Trophoblast cell (in vitro differentiated cells and primary cell): ENCODE results near the gene TLE1.

Experiments used
- DNase-seq, 2 donors: peaks; one replicate each; pipeline ENCODE4 v3.0.0-alpha.2; 2016
- H2AFZ ChIP-seq: 2 replicates; pipeline ENCODE4 v1.6.1; 2013; ENCODE audit warnings: low read length, moderate library complexity, mild to moderate bottlenecking; ENCODE audit not compliant: insufficient read depth, poor library complexity
- H2AK5ac ChIP-seq: 2 replicates; pipeline ENCODE4 v1.6.1; 2013; ENCODE audit warnings: mild to moderate bottlenecking, low read length
- H2BK120ac ChIP-seq: 2 replicates; pipeline ENCODE4 v1.6.1; 2013; ENCODE audit warnings: low read length, mild to moderate bottlenecking, moderate library complexity; ENCODE audit not compliant: insufficient read depth, poor library complexity
- H2BK12ac ChIP-seq: 2 replicates; pipeline ENCODE4 v1.6.1; 2013; ENCODE audit warnings: mild to moderate bottlenecking, low read length, moderate library complexity
- H2BK5ac ChIP-seq: 2 replicates; pipeline ENCODE4 v1.6.1; 2013; ENCODE audit warnings: low read length, low read depth, moderate library complexity, mild to moderate bottlenecking; ENCODE audit not compliant: poor library complexity
- H3K14ac ChIP-seq: 2 replicates; pipeline ENCODE4 v1.6.1; 2013; ENCODE audit warnings: mild to moderate bottlenecking, low read length
- H3K18ac ChIP-seq: 2 replicates; pipeline ENCODE4 v1.6.1; 2013; ENCODE audit warnings: mild to moderate bottlenecking, low read length
- H3K23ac ChIP-seq: 2 replicates; pipeline ENCODE4 v1.6.1; 2013; ENCODE audit warnings: low read length
- H3K27ac ChIP-seq: 2 replicates; pipeline ENCODE4 v1.5.1; 2013; ENCODE audit warnings: low read depth, mild to moderate bottlenecking, inconsistent platforms, low read length, moderate library complexity
- H3K27me3 ChIP-seq: 2 replicates; pipeline ENCODE4 v1.6.1; 2013; ENCODE audit warnings: inconsistent platforms, mild to moderate bottlenecking, low read length, moderate library complexity; ENCODE audit not compliant: insufficient read depth
- H3K36me3 ChIP-seq, 2 experiments: 1 replicate in 1 of 2; 2 replicates in 1 of 2; pipeline ENCODE4 v1.6.1; 2013; ENCODE audit warnings: low read length in 2 of 2, mild to moderate bottlenecking in 2 of 2, moderate library complexity in 1 of 2; ENCODE audit not compliant: insufficient read depth in 2 of 2, control insufficient read depth in 1 of 2
- H3K4ac ChIP-seq: 2 replicates; pipeline ENCODE4 v1.6.1; 2013; ENCODE audit warnings: low read depth, mild to moderate bottlenecking, low read length, moderate library complexity
- H3K4me1 ChIP-seq, 2 experiments: 1 replicate in 1 of 2; 2 replicates in 1 of 2; pipeline ENCODE4 v1.6.1; 2013; ENCODE audit warnings: low read length in 2 of 2, mild to moderate bottlenecking in 2 of 2, moderate library complexity in 1 of 2; ENCODE audit not compliant: insufficient read depth in 2 of 2, control insufficient read depth in 1 of 2
- H3K4me2 ChIP-seq: 2 replicates; pipeline ENCODE4 v1.6.1; 2013; ENCODE audit warnings: inconsistent platforms, mild to moderate bottlenecking, low read length, moderate library complexity
- H3K4me3 ChIP-seq: 2 replicates; pipeline ENCODE4 v1.5.1; 2013; ENCODE audit warnings: mild to moderate bottlenecking, low read depth, low read length, inconsistent platforms
- H3K79me1 ChIP-seq: one replicate; pipeline ENCODE4 v1.6.1; 2013; ENCODE audit warnings: low read length
- H3K79me2 ChIP-seq: 2 replicates; pipeline ENCODE4 v1.6.1; 2013; ENCODE audit warnings: low read length, mild to moderate bottlenecking; ENCODE audit not compliant: control insufficient read depth, insufficient read depth, poor library complexity
- H3K9ac ChIP-seq: 2 replicates; pipeline ENCODE4 v1.6.1; 2013; ENCODE audit warnings: mild to moderate bottlenecking, low read length
- H3K9me3 ChIP-seq: 2 replicates; pipeline ENCODE4 v1.6.1; 2013; ENCODE audit warnings: low read depth, mild to moderate bottlenecking, control low read depth, inconsistent platforms, low read length; ENCODE audit not compliant: insufficient read depth
- H4K12ac ChIP-seq: 2 replicates; pipeline ENCODE4 v1.6.1; 2013; ENCODE audit warnings: low read depth, mild to moderate bottlenecking, low read length, moderate library complexity
- H4K8ac ChIP-seq: 2 replicates; pipeline ENCODE4 v1.6.1; 2013; ENCODE audit warnings: low read depth, mild to moderate bottlenecking, low read length, moderate library complexity
- H4K91ac ChIP-seq: one replicate; pipeline ENCODE4 v1.6.1; 2013; ENCODE audit warnings: low read depth, mild to moderate bottlenecking, low read length, moderate library complexity
- WGBS: extraction: QIAGEN DNeasy Blood & Tissue Kit; methylation state at CpG from one replicate; pipeline ENCODE4 v1.1.7; 2013; ENCODE audit warnings: missing lambda C conversion rate; ENCODE audit not compliant: insufficient read length, insufficient coverage; ENCODE audit errors: extremely low coverage; 5-methylcytosine and 5-hydroxymethylcytosine counted together

Gene TLE1

DNA sequence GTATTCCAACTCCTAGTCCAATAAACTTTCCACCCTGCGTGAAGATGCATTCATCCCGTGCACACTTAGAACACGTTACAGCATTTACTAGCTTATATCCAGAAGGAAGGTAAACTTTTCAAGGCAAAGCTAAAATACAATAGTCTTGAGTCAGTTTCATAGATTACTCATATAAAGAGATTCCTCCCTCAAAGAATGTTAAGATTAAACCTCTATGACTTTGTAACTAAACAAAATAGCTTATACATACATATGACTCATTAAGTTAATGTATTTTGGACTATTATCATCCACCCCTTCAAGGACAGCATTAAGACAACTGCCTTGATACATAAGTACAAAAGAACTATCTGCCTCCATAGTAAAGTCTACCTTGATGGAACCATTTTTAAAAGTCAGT, 36.1 kb downstream of the TLE1 start:
- no peak overlapping the region for H2BK12ac ChIP-seq
- H3K27me3 ChIP-seq, result no peaks in the 10 kb centered on the region
- H3K4me2 ChIP-seq, result no peak overlapping the region
- H3K23ac ChIP-seq, result no peak overlapping the region
- H3K9me3 ChIP-seq, result no peaks in the 10 kb centered on the region
- no peak overlapping the region for H2AFZ ChIP-seq
- H3K9ac ChIP-seq, result no peak overlapping the region
- no peak overlapping the region for H3K14ac ChIP-seq
- no peak overlapping the region for H2BK120ac ChIP-seq
- no peak for DNase-seq
- H3K27ac ChIP-seq, result no peak overlapping the region
- no peak overlapping the region for H2AK5ac ChIP-seq
- no peak overlapping the region for H4K12ac ChIP-seq
- no peak overlapping the region for H3K4ac ChIP-seq
- H3K36me3 ChIP-seq, result peaks cover 3 to 11% of the 10 kb centered on the region in 2 experiments
- no peaks in the 10 kb centered on the region for H3K79me1 ChIP-seq
- H3K4me3 ChIP-seq, result no peak overlapping the region
- H4K91ac ChIP-seq, result no peak overlapping the region
- H3K4me1 ChIP-seq, result peaks cover 0 to 2% of the 10 kb centered on the region in 2 experiments
- no peaks in the 10 kb centered on the region for H3K79me2 ChIP-seq
- WGBS, result no CpG with 5 or more reads among the region's 3 CpGs
- H3K18ac ChIP-seq, result no peak overlapping the region
- no peak overlapping the region for H2BK5ac ChIP-seq
- H4K8ac ChIP-seq, result no peak overlapping the region

DNA sequence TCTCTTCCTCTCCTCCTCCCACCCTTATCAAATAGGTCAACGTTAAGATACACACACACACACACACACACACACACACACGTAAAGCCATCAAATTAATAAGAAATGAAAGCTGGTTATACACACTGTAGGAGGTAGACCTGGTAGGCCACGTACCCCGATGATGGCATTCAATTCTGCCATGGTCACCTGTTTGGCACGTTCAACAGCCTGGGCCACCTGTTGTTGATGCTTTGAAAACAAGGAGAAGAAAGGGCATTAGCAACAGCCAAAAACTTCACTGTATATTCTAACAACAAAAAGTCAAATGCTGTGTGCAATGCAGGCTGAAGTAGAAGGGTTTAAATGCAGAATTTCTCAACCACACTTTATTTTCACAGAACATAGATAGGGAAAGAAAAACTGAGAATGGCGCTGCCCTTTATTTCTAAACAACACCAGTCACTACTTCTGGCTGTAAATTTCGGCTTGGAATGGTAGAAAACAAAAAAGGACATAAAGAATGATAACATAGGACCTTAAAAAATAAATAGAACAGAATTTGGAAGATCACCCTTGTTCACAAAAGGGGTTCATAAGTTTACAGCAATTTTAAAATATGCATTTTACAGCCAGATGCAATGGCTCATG, 37.2 kb downstream of the TLE1 start:
- H3K23ac ChIP-seq, result no peak overlapping the region
- no peak overlapping the region for H4K91ac ChIP-seq
- no peak overlapping the region for H3K27ac ChIP-seq
- no peak overlapping the region for H2AK5ac ChIP-seq
- H4K8ac ChIP-seq, result no peak overlapping the region
- H3K18ac ChIP-seq, result no peak overlapping the region
- no peaks in the 10 kb centered on the region for H3K9me3 ChIP-seq
- H3K79me1 ChIP-seq, result no peaks in the 10 kb centered on the region
- no peak overlapping the region for H2BK12ac ChIP-seq
- H3K14ac ChIP-seq, result no peak overlapping the region
- WGBS, result no CpG with 5 or more reads among the region's 7 CpGs
- H2BK120ac ChIP-seq, result no peak overlapping the region
- no peak for DNase-seq
- H3K79me2 ChIP-seq, result no peaks in the 10 kb centered on the region
- no peak overlapping the region for H3K4me3 ChIP-seq
- H2BK5ac ChIP-seq, result no peak overlapping the region
- H3K9ac ChIP-seq, result no peak overlapping the region
- no peak overlapping the region for H4K12ac ChIP-seq
- no peak overlapping the region for H3K4me2 ChIP-seq
- H3K36me3 ChIP-seq, result peaks cover 3 to 11% of the 10 kb centered on the region in 2 experiments
- H2AFZ ChIP-seq, result no peak overlapping the region
- peaks cover 0 to 2% of the 10 kb centered on the region in 2 experiments for H3K4me1 ChIP-seq
- H3K27me3 ChIP-seq, result no peaks in the 10 kb centered on the region
- H3K4ac ChIP-seq, result no peak overlapping the region

DNA sequence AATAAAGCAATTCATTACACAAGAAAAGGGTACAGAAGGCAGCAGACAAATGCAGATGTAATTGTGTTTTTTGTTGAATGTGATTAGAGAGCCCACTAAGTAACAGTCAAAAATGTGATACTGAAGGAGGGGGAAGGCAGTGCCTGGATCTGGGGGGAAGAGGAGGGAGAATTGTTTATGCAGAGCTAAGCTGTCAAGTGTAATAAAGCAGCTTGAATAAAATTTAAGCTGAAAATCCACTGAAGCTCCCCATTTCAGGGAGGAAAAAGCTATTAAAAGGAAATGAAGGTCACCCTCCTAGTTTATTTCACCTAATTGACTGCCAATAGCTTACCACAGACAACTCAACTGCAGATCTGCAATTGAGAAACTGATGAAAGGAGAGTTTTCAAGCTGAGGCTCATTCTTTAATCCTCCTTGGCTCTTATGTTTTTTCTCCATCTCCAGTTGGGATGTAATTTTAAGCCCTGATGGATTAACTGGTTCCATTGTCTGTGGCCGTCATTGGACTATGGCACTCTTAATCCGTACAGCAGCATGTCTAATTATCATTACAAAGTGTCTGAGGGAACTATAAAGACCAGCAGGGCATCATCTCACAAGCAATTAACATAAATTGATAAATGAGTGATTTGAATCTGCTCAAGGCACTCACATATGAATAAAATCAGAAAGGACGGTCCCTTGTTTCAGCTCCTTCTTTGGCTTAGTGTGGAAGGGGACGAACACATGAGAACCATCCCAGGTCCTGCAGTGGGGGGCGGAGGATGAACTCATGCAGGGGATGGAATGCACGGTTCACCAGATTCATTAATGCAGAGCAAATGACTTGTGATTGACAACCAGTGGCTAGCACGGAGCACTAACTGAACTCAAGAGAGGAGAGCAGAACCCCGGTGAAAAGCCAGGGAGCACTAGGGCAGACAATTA, 38.5 kb downstream of the TLE1 start:
- no peaks in the 10 kb centered on the region for H3K4me1 ChIP-seq

DNA sequence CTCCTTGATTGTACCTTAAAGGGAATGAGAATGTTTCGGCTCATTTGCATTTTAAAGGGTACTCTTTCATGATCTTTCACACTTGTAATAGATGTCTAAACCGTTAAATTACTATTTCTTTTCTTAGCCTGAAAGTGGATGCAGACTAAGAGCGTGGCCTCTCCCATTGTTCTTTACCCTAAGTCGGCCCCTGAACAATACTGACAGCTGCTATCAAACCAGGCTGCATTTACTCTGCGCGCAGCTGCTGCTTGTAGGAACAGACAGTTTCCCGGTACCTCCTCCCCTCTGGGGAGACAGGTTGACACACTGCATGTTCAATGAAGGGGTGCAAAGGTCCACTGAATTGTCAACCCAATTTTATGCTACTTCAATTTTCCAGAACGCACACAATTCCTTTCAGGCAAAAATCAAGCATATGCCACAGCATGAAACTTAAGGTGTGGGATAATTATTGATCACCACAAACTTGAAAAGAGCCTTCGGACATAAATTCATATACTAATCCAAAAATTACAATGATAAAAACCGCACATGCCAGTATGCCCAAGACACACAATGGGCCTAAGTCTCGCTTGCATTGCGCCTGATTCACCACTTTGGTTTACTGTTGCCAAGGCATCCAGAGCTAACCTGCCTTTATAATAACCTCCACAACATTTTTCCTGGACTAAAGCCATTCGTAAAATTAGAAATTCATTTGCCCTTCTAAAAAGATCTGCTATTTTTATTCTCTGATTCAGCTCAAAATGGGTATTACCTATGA, 39.7 kb downstream of the TLE1 start:
- DNase-seq, result no peak
- Histone ChIP-seq H2AFZ (no peak overlapping the region), H3K4ac (no peak overlapping the region), H3K23ac (no peak overlapping the region), H3K79me2 (no peaks in the 10 kb centered on the region), H3K9me3 (no peaks in the 10 kb centered on the region), H4K12ac (no peak overlapping the region), H3K27me3 (no peaks in the 10 kb centered on the region), H2BK120ac (no peak overlapping the region), H3K79me1 (no peaks in the 10 kb centered on the region), H2AK5ac (no peak overlapping the region), H3K4me1 (no peaks in the 10 kb centered on the region), H3K27ac (no peak overlapping the region), H4K91ac (no peak overlapping the region), H3K18ac (no peak overlapping the region), H3K9ac (no peak overlapping the region), H3K4me2 (no peak overlapping the region), H2BK5ac (no peak overlapping the region), H3K14ac (no peak overlapping the region), H3K36me3 (peaks cover 3 to 7% of the 10 kb centered on the region in 2 experiments), H3K4me3 (no peak overlapping the region), H4K8ac (no peak overlapping the region), H2BK12ac (no peak overlapping the region)
- WGBS, result no CpG with 5 or more reads among the region's 13 CpGs

More for the DNA sequence above, 38.5 kb downstream of the TLE1 start:
- no peak for DNase-seq
- H3K27ac ChIP-seq, result no peak overlapping the region
- no peak overlapping the region for H2AFZ ChIP-seq
- H3K9me3 ChIP-seq, result no peaks in the 10 kb centered on the region
- no peaks in the 10 kb centered on the region for H3K79me2 ChIP-seq
- no peak overlapping the region for H2BK120ac ChIP-seq
- H4K12ac ChIP-seq, result no peak overlapping the region
- H3K4me2 ChIP-seq, result no peak overlapping the region
- no CpG with 5 or more reads among the region's 8 CpGs for WGBS
- no peaks in the 10 kb centered on the region for H3K27me3 ChIP-seq
- H3K79me1 ChIP-seq, result no peaks in the 10 kb centered on the region
- H3K14ac ChIP-seq, result no peak overlapping the region
- no peak overlapping the region for H4K8ac ChIP-seq
- H3K4me3 ChIP-seq, result no peak overlapping the region
- no peak overlapping the region for H3K23ac ChIP-seq
- no peak overlapping the region for H2BK5ac ChIP-seq
- peaks cover 3 to 9% of the 10 kb centered on the region in 2 experiments for H3K36me3 ChIP-seq
- no peak overlapping the region for H3K4ac ChIP-seq
- H2BK12ac ChIP-seq, result no peak overlapping the region
- H2AK5ac ChIP-seq, result no peak overlapping the region
- H3K18ac ChIP-seq, result no peak overlapping the region
- H4K91ac ChIP-seq, result no peak overlapping the region
- no peak overlapping the region for H3K9ac ChIP-seq
